ENCODE measurements around the gene PROC. TPM values are rescaled to one million over a fixed set of nuclear protein-coding genes. Genes with fewer than 3 reads are reported as not detected.

Gene PROC
- total RNA-seq, 4 donors from 2014 or later, result not detected

DNA sequence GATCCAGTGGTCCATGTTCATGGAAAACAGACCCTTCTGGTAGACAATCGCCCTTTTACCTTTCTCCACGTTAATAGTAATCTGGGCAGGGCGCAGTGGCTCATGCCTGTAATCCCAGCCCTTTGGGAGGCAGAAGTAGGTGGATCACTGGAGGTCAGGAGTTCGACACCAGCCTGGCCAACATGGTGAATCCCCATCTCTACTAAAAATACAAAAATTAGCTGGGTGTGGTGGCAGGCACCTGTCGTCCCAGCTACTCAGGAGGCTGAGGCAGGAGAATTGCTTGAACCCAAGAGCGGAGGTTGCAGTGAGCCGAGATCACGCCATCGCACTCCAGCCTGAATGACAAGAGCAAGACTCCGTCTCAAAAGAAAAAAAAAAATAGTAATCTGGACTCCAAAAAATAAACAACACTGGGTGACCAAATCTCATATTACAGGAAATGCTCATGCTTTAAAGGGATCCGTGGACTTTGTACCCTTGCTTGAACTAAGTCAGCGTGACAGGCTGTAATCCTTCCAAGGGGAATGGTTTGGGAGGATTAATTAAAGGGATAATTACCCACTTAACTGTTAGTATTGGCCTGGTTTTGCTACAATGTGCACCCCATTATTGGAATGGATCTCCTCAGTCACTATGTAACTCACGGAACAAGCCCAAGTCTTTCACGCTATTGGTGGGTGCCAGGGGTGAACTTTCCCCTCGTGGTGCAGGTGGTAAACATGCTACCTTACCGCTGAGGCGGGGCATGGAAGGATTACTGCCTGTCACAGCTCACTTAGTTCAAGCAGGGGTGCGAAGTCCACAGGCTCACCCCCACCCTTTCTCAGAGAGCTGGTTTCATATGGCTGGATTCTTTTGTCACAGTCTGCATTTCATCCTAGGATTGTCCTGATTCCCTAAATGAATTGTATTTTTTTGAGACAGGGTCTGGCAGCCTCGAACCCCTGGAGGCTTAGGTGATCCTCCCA is 36.7 kb downstream of the PROC start:
- no peaks in the 10 kb centered on the region for H3K4me1 ChIP-seq
- H3K27me3 ChIP-seq, result no peaks in the 10 kb centered on the region
- no peaks in the 10 kb centered on the region for H3K9me3 ChIP-seq
- no peak for TF ChIP-seq POLR2A (IDR thresholded peaks at IDR 0.05)
- no peak for TF ChIP-seq EP300 (IDR thresholded peaks at IDR 0.05)
- TF ChIP-seq, protein P1, sequence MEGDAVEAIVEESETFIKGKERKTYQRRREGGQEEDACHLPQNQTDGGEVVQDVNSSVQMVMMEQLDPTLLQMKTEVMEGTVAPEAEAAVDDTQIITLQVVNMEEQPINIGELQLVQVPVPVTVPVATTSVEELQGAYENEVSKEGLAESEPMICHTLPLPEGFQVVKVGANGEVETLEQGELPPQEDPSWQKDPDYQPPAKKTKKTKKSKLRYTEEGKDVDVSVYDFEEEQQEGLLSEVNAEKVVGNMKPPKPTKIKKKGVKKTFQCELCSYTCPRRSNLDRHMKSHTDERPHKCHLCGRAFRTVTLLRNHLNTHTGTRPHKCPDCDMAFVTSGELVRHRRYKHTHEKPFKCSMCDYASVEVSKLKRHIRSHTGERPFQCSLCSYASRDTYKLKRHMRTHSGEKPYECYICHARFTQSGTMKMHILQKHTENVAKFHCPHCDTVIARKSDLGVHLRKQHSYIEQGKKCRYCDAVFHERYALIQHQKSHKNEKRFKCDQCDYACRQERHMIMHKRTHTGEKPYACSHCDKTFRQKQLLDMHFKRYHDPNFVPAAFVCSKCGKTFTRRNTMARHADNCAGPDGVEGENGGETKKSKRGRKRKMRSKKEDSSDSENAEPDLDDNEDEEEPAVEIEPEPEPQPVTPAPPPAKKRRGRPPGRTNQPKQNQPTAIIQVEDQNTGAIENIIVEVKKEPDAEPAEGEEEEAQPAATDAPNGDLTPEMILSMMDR (IDR thresholded peaks at IDR 0.05), result no peak
- peak overlapping the region in 1 of 4 donors; percentile 45 for H3K27ac ChIP-seq
- 88 to 90% methylated on average over 19 of the region's 19 CpGs for WGBS, 2 donors
- H3K4me3 ChIP-seq, result no peak overlapping the region
- H3K36me3 ChIP-seq, result peaks cover 0 to 9% (median 0%) of the 10 kb centered on the region in 3 donors
- DNase-seq (ENCODE audit: low spot score in 2 of 2), result no peak

- no peaks in the 10 kb centered on the region for H3K9me3 ChIP-seq
- TF ChIP-seq, protein P1 (IDR thresholded peaks at IDR 0.05), result no peak
- TF ChIP-seq EP300 (IDR thresholded peaks at IDR 0.05) (no peak), POLR2A (IDR thresholded peaks at IDR 0.05) (no peak)
- peak overlapping the region in 1 of 4 donors; percentile 45 for H3K27ac ChIP-seq
- no peak overlapping the region for H3K4me3 ChIP-seq
- H3K27me3 ChIP-seq, result no peaks in the 10 kb centered on the region
- peaks cover 0 to 9% (median 0%) of the 10 kb centered on the region in 3 donors for H3K36me3 ChIP-seq
- 68% methylated on average over 13 of the region's 13 CpGs for WGBS, 2 donors
- H3K4me1 ChIP-seq, result no peaks in the 10 kb centered on the region
- no peak for DNase-seq (ENCODE audit: low spot score in 2 of 2)
These were observed 37.6 kb downstream of the PROC start for GRCh38 chr2:127455566-127456493.

DNA sequence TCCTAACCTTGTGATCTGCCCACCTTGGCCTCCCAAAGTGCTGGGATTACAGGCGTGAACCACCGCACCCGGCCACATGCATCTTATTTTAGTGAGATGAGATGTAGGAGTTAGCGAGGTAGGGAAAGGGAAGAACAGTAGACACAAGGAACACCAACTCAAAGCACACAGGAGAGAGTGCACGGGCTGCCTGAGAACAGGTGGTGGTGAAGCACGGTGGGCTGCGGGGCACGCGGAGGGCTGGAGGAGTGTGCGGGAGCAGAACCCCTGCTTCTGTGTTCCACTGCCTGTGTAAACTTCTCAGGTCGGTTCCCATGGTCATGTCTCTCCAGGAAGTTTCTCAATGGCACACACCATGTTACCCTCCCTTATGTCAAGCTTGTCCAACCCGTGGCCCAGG is 38.7 kb downstream of the PROC start:
- Histone ChIP-seq H3K27me3 (no peaks in the 10 kb centered on the region), H3K4me3 (no peak overlapping the region), H3K9me3 (no peaks in the 10 kb centered on the region), H3K27ac (no peak overlapping the region), H3K4me1 (no peaks in the 10 kb centered on the region), H3K36me3 (peaks cover 0 to 9% (median 0%) of the 10 kb centered on the region in 3 donors)
- no peak for DNase-seq (ENCODE audit: low spot score in 2 of 2)
- no peak for TF ChIP-seq POLR2A (IDR thresholded peaks at IDR 0.05)
- TF ChIP-seq EP300 (IDR thresholded peaks at IDR 0.05), result no peak
- TF ChIP-seq, protein P1 (IDR thresholded peaks at IDR 0.05), result no peak
- WGBS, 2 donors, result 96% methylated on average over 12 of the region's 12 CpGs

GRCh38 chr2:127462461-127462860 is 44.2 kb downstream of the PROC start:
- whole genome bisulfite sequencing, 2 donors, result 52 to 55% methylated on average over 3 of the region's 3 CpGs
- H3K27me3 ChIP-seq, result no peaks in the 10 kb centered on the region
- TF ChIP-seq, protein P1 (IDR thresholded peaks at IDR 0.05), result no peak

More at GRCh38 chr2:127462461-127462860, 44.2 kb downstream of the PROC start:
- H3K36me3 ChIP-seq, result peaks cover 0 to 12% (median 0%) of the 10 kb centered on the region in 3 donors
- H3K4me1 ChIP-seq, result no peaks in the 10 kb centered on the region
- H3K9me3 ChIP-seq, result no peaks in the 10 kb centered on the region
- no peak overlapping the region for H3K4me3 ChIP-seq
- no peak overlapping the region for H3K27ac ChIP-seq
- no peak for DNase-seq (ENCODE audit: low spot score in 2 of 2)

Data from tibial nerve (tissue), 4 donors.